GM10248 (cell line): ENCODE data around the gene AKT3.

Experiments used
- CTCF ChIA-PET: fragments of 300-600 bp; sonication (Branson Sonifier 250); formaldehyde crosslinking; extraction: SDS; loops from one replicate; lab custom pipeline; 2021; ENCODE audit warnings: antibody characterized with exemption; lab: Yijun Ruan, JAX
- POLR2A ChIA-PET: fragments of 350-650 bp; sonication (Branson Sonifier 250); formaldehyde crosslinking; extraction: SDS; loops from one replicate; lab custom pipeline; 2020; ENCODE audit warnings: antibody characterized with exemption; lab: Yijun Ruan, JAX
- DNase-seq: peaks from one replicate; pipeline ENCODE4 v3.0.0; 2012; ENCODE audit errors: extremely low spot score
- TF ChIP-seq, protein P1 (sequence below): IDR thresholded peaks from 2 replicates; pipeline ENCODE4 v1.5.1; 2012; ENCODE audit warnings: mild to moderate bottlenecking, low read depth; ENCODE audit errors: extremely low read depth, missing control alignments, control extremely low read depth

Gene AKT3

DNA sequence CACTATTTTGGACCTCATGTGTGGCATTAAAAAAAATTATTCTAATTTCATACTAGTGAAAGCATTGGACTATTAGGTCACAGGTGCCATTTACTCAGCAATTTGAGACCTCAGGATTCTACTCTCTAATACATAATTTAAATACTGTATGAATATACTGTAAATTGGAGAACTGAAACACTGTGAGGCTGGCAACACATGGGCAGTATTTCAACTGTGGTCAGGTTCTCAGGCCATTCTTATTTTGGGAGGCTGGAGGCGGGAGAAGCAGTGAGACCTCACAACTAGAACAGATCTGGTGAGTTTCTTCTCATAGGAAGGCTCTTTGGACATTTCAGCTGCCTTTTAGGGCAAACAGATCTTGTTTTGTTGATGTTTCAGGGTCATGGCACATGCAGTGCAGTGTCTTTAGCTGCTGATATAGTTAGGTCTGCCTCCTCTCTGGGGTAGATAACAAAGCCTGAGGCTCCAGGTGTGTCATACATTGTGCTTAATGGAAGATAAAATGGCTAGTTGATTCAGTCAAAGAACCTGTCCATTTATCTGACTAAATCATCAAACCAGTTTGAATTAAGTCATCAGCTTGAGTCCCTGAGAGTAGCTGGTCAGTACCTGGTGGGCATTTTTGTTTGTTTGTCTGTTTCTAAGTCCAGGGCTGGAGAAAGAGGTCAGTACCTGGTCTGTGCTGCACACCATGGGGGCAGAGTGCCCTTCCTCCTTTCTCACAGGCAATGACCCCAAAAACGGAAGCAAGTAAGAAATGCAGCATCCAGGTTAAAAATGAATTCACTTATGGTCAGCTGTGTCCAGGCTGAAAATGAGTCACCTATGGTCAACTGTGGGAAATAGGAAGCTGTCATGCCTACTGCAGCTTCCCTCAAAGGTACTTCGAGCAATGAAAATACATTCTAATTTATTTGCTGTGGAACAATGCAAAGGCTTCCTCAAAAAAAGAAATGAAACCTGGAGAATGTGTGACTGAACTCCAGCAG lies 378.0 kb downstream of the AKT3 start:
- ChIA-PET CTCF (no interaction called here), POLR2A (interaction anchor here (0.6 kb wide), 1 partner anchor 1612 kb away, joined by 4 read pairs; no protein-coding TSS in a partner anchor)
- TF ChIP-seq, protein P1, sequence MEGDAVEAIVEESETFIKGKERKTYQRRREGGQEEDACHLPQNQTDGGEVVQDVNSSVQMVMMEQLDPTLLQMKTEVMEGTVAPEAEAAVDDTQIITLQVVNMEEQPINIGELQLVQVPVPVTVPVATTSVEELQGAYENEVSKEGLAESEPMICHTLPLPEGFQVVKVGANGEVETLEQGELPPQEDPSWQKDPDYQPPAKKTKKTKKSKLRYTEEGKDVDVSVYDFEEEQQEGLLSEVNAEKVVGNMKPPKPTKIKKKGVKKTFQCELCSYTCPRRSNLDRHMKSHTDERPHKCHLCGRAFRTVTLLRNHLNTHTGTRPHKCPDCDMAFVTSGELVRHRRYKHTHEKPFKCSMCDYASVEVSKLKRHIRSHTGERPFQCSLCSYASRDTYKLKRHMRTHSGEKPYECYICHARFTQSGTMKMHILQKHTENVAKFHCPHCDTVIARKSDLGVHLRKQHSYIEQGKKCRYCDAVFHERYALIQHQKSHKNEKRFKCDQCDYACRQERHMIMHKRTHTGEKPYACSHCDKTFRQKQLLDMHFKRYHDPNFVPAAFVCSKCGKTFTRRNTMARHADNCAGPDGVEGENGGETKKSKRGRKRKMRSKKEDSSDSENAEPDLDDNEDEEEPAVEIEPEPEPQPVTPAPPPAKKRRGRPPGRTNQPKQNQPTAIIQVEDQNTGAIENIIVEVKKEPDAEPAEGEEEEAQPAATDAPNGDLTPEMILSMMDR: no peak
- DNase-seq: peak; percentile 26

DNA sequence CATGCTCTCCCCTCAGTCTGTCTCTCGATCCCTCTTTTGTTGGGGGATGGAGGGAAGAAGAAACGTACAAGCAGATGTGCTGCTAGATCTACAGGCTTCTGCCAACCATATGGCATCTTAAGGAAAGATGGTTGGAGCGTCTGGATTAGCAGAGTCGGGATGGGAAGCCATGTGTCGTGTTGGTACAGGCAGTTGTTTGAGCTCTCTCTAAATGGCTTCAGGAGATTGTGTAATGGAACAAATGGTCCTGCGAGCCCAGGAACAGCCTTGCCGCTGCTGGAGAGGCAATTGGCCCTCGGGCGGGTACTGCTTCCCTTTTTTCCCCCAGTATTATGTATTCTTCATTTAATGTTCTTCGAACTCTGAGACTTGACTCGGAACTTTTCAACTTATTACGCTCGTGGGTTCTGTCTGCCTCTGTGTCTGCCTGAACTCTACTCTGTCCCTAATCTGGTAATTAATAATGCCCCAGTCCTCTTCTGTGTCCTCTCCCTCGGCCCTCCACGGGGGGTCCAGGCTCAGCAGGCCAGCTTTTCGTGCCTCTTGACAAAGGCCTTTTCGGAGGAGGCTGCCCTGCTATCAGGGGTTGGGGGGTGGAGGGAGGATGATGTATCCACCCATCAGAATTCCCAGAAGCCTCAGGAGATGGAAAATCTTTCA lies 378.9 kb downstream of the AKT3 start:
- DNase-seq: no peak
- POLR2A ChIA-PET: no interaction called here
- TF ChIP-seq, protein P1: no peak
- CTCF ChIA-PET: no interaction called here

DNA sequence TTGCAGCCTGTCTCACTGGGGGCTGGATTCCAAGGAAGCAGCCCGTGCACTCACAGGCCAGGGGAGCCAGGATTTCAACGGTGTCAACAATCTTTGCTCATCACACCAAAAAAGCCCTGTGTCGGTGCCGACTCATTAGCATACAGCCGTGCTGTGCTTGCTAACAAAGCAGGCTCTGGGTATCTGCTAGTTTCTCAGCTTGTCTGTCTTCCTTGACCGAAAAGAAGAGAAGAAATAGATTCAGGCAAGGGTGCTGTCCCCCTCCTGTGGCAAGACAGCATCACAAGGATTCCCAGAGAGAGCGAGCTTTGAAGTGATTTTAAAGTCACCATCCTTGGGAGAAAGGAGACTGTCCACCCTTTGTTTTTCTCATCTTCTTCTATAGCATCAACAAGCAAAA lies 379.5 kb downstream of the AKT3 start:
- POLR2A ChIA-PET: no interaction called here
- CTCF ChIA-PET: no interaction called here
- no peak for DNase-seq
- TF ChIP-seq, protein P1: no peak

DNA sequence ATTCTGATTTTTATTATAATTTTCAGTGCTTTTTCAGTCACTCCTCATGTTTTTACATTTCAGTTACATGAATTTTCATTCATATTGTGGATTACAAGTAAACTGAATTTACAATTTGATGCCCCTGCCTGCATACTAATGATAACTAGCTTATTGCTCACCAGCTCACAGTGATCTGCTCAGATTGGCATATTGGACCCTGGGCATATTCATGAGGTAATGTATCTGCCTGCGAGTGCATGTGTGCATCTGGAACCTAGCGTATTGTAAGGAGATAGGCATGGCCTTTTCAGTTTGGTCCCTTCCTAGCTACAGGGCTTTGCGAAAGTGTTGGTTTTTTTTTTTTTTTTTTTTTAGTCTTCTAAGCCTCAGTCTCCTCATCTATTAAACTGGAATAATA lies 380.5 kb downstream of the AKT3 start:
- ChIA-PET POLR2A (no interaction called here), CTCF (interaction anchor here (1.1 kb wide), 1 partner anchor 70 kb away, joined by 3 read pairs; no protein-coding TSS in a partner anchor)
- DNase-seq: no peak
- TF ChIP-seq, protein P1: no peak

DNA sequence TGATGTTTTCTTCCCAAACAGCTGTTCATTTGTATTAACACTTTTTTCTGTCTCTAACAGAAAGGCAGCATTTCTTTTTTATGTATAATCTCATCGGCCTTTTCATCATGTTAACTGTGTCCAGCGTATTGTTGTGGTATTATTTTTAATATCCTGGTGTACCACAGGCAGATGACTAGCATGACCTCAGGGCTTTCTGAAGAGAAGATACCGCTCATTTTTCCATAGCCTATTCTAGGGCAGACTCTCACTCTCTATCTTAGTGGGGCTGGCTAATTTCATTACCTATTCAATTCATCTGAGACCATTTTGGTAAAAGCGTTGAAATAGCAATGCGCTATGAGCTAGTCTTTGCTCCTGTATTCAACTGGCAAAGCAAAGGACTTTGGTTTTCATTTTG lies 384.3 kb downstream of the AKT3 start:
- POLR2A ChIA-PET: no interaction called here
- no peak for DNase-seq
- TF ChIP-seq, protein P1: no peak
- CTCF ChIA-PET: no interaction called here

DNA sequence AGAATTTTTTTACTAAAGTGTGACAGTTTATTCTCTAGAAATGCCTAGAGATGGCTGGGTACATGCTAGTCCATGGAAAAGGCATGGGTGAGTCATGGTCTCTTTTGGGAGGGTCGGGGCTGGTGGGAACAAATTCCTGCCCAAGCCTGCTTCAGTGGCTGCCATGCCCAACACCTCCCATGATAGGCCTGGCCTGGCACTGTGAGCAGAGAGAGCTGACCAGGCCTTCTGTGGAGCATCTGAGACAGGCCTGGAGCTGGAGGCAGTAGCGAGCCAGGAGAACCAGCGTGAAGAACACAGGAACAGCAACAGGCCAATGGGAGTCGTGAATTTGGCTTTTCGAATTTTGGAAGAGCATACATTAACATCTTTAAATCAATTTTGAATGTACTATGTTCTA lies 385.0 kb downstream of the AKT3 start:
- TF ChIP-seq, protein P1: no peak
- ChIA-PET POLR2A (no interaction called here), CTCF (no interaction called here)
- no peak for DNase-seq
